ENCODE data around the gene URB1. TPM values are rescaled to one million over a fixed set of nuclear protein-coding genes. Genes with fewer than 3 reads are reported as not detected.

URB1 gene
- total and polyA plus RNA-seq, 9 of the 15 experiments (the other 6 are each of a cell fraction or from before 2014, with no cell fraction given): 0.97 to 53.6 (median 21.5) TPM

- Histone ChIP-seq H3K9me1 (ENCODE audit: control insufficient read depth, insufficient read depth, low read length) (no peaks in the 10 kb centered on the region), H3K9ac (ENCODE audit: insufficient read depth in 1 of 2, low read depth in 2 of 2, low read length in 2 of 2) (no peak overlapping the region), H3K27me3 (ENCODE audit: control insufficient read depth in 2 of 2, insufficient read depth in 2 of 2, low read length in 2 of 2) (peaks cover 12 to 15% of the 10 kb centered on the region in 2 experiments), H4K20me1 (replicated peaks; ENCODE audit: control insufficient read depth, insufficient read depth, low read length) (no peaks in the 10 kb centered on the region), H3K4me1 (replicated peaks in 1 of 2; ENCODE audit: control insufficient read depth in 2 of 2, insufficient read depth in 2 of 2, low read length in 2 of 2) (peaks cover 0 to 7% of the 10 kb centered on the region in 2 experiments; a peak in 2 of 5 replicates), H2AFZ (ENCODE audit: low read depth, low read length) (no peak overlapping the region), H3K4me3 (no peak overlapping the region), H3K9me3 (replicated peaks; ENCODE audit: control insufficient read depth, insufficient read depth, low read depth, low read length) (0 out of 2 replicates have a peak, but pooled peaks cover 1% of the 10 kb centered on the region), H3K4me2 (ENCODE audit: insufficient read depth, low read length) (no peak overlapping the region), H3K27ac (ENCODE audit: extremely low read depth, low read depth, low read length) (no peak overlapping the region), H3K79me2 (ENCODE audit: control insufficient read depth, insufficient read depth, low read length) (no peaks in the 10 kb centered on the region), H3K36me3 (ENCODE audit: control insufficient read depth, insufficient read depth, low read length) (no peaks in the 10 kb centered on the region)
- peak; percentile 91 for ATAC-seq
- CTCF ChIA-PET (ENCODE audit: low intra/inter-chr PET ratio): no interaction called here
- in situ Hi-C loops (cut with MboI) (no loop called here), intact Hi-C loops (cut with micrococcal nuclease) (no loop called here)
- no peak for TF ChIP-seq ZNF232 (CRISPR knock-in tag; IDR thresholded peaks at IDR 0.05)
- TF ChIP-seq CTCF (IDR thresholded peaks at IDR 0.05 in 2 of 3, conservative IDR thresholded peaks at IDR 0.05 in 1 of 3; ENCODE audit: insufficient read depth in 2 of 3, low read depth in 1 of 3, low read length in 3 of 3): peak; percentile 15 to 53 (median 39); a peak in 3 of 6 replicates
- no peak for TF ChIP-seq PKNOX1 (IDR thresholded peaks at IDR 0.05)
- DNase-seq (ENCODE audit: extremely low read depth in 1 of 4, low spot score in 3 of 4): peak in 2 of 4 experiments; percentile 30 to 32
- POLR2A ChIA-PET: no interaction called here
- no TSS peak for BruUV-seq (replicated peaks)
- no peak for FAIRE-seq
- WGBS (ENCODE audit: insufficient coverage, low coverage, missing lambda C conversion rate): 19% methylated on average over 4 of the region's 4 CpGs
These were observed 32.8 kb upstream of the URB1 start for GRCh38 chr21:32425628-32426027.
